PC-3 (cell line): ENCODE results near the gene MIPOL1.

Experiments
- EZH2 ChIP-seq: fragments of 300-600 bp; sonication (generic); IDR thresholded peaks from one replicate; pipeline ENCODE4 v1.6.1; 2017; ENCODE audit warnings: antibody characterized with exemption, mild to moderate bottlenecking, low read length; ENCODE audit not compliant: unreplicated experiment
- EZH2phosphoT487 ChIP-seq: fragments of 300-600 bp; sonication (generic); IDR thresholded peaks from 2 replicates; pipeline ENCODE4 v1.6.1; 2018; ENCODE audit warnings: mild to moderate bottlenecking, antibody characterized with exemption, low read length, borderline replicate concordance
- TF ChIP-seq, protein P1 (sequence below): fragments of 300-600 bp; sonication (generic); conservative IDR thresholded peaks from 2 replicates; pipeline ENCODE4 v1.5.1; 2017; ENCODE audit warnings: antibody characterized with exemption, low read depth, mild to moderate bottlenecking, low read length

- TF ChIP-seq, protein P1, sequence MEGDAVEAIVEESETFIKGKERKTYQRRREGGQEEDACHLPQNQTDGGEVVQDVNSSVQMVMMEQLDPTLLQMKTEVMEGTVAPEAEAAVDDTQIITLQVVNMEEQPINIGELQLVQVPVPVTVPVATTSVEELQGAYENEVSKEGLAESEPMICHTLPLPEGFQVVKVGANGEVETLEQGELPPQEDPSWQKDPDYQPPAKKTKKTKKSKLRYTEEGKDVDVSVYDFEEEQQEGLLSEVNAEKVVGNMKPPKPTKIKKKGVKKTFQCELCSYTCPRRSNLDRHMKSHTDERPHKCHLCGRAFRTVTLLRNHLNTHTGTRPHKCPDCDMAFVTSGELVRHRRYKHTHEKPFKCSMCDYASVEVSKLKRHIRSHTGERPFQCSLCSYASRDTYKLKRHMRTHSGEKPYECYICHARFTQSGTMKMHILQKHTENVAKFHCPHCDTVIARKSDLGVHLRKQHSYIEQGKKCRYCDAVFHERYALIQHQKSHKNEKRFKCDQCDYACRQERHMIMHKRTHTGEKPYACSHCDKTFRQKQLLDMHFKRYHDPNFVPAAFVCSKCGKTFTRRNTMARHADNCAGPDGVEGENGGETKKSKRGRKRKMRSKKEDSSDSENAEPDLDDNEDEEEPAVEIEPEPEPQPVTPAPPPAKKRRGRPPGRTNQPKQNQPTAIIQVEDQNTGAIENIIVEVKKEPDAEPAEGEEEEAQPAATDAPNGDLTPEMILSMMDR: no peak
- TF ChIP-seq EZH2phosphoT487: no peak
- no peak for TF ChIP-seq EZH2
Observed at GRCh38 chr14:37403626-37404025, 205.9 kb downstream of the MIPOL1 start.
